ENCODE measurements around the gene MFAP5. TPM values are rescaled to one million over a fixed set of nuclear protein-coding genes. Genes with fewer than 3 reads are reported as not detected.

Gene MFAP5
- total RNA-seq, 1 experiment from 2014 or later, result not detected

GRCh38 chr12:8678661-8679111, 16.1 kb upstream of the MFAP5 start:
- no peak for DNase-seq (ENCODE audit: low spot score)
- in situ Hi-C loops (cut with HindIII; ENCODE audit: low sequenced_read_pairs), result no loop called here

GRCh38 chr12:8677362-8677761, 14.7 kb upstream of the MFAP5 start:
- in situ Hi-C loops (cut with HindIII; ENCODE audit: low sequenced_read_pairs), result no loop called here
- DNase-seq (ENCODE audit: low spot score), result no peak

- DNase-seq (ENCODE audit: low spot score), result no peak
- in situ Hi-C loops (cut with HindIII; ENCODE audit: low sequenced_read_pairs), result no loop called here
Observed at GRCh38 chr12:8676651-8677050, 14.0 kb upstream of the MFAP5 start.

GRCh38 chr12:8675591-8676036, 13.0 kb upstream of the MFAP5 start:
- in situ Hi-C loops (cut with HindIII; ENCODE audit: low sequenced_read_pairs), result no loop called here
- DNase-seq (ENCODE audit: low spot score), result no peak

- in situ Hi-C loops (cut with HindIII; ENCODE audit: low sequenced_read_pairs), result no loop called here
- DNase-seq (ENCODE audit: low spot score), result no peak
Observed at GRCh38 chr12:8672381-8672780, 9.8 kb upstream of the MFAP5 start.

- peak; percentile 93 for DNase-seq (ENCODE audit: low spot score)
- in situ Hi-C loops (cut with HindIII; ENCODE audit: low sequenced_read_pairs), result no loop called here
Observed at GRCh38 chr12:8668441-8668840, 5.8 kb upstream of the MFAP5 start.

- no peak for DNase-seq (ENCODE audit: low spot score)
- in situ Hi-C loops (cut with HindIII; ENCODE audit: low sequenced_read_pairs), result no loop called here
Observed at GRCh38 chr12:8667270-8667669, 4.6 kb upstream of the MFAP5 start.

GRCh38 chr12:8665759-8666158, 3.1 kb upstream of the MFAP5 start:
- in situ Hi-C loops (cut with HindIII; ENCODE audit: low sequenced_read_pairs), result no loop called here
- no peak for DNase-seq (ENCODE audit: low spot score)

- DNase-seq (ENCODE audit: low spot score), result peak; percentile 61
- in situ Hi-C loops (cut with HindIII; ENCODE audit: low sequenced_read_pairs), result no loop called here
Observed at GRCh38 chr12:8664228-8664913, 1.7 kb upstream of the MFAP5 start.

- DNase-seq (ENCODE audit: low spot score), result no peak
- in situ Hi-C loops (cut with HindIII; ENCODE audit: low sequenced_read_pairs), result no loop called here
Observed at GRCh38 chr12:8661751-8662150, 875 bp downstream of the MFAP5 start.

GRCh38 chr12:8661016-8661415, 1.6 kb downstream of the MFAP5 start:
- DNase-seq (ENCODE audit: low spot score), result no peak
- in situ Hi-C loops (cut with HindIII; ENCODE audit: low sequenced_read_pairs), result no loop called here

- in situ Hi-C loops (cut with HindIII; ENCODE audit: low sequenced_read_pairs), result no loop called here
- DNase-seq (ENCODE audit: low spot score), result no peak
Observed at GRCh38 chr12:8658346-8658745, 4.3 kb downstream of the MFAP5 start.

GRCh38 chr12:8655421-8655820, 7.2 kb downstream of the MFAP5 start:
- DNase-seq (ENCODE audit: low spot score), result no peak
- in situ Hi-C loops (cut with HindIII; ENCODE audit: low sequenced_read_pairs), result no loop called here

GRCh38 chr12:8648576-8649205, 13.9 kb downstream of the MFAP5 start:
- in situ Hi-C loops (cut with HindIII; ENCODE audit: low sequenced_read_pairs), result no loop called here
- no peak for DNase-seq (ENCODE audit: low spot score)

- DNase-seq (ENCODE audit: low spot score), result no peak
- in situ Hi-C loops (cut with HindIII; ENCODE audit: low sequenced_read_pairs), result no loop called here
Observed at GRCh38 chr12:8647968-8648367, 14.7 kb downstream of the MFAP5 start.

GRCh38 chr12:8644345-8645248, 18.0 kb downstream of the MFAP5 start:
- in situ Hi-C loops (cut with HindIII; ENCODE audit: low sequenced_read_pairs), result no loop called here
- no peak for DNase-seq (ENCODE audit: low spot score)

- in situ Hi-C loops (cut with HindIII; ENCODE audit: low sequenced_read_pairs), result no loop called here
Observed at GRCh38 chr12:8642775-8643174, 19.9 kb downstream of the MFAP5 start.

GRCh38 chr12:8639936-8640335, 22.7 kb downstream of the MFAP5 start:
- in situ Hi-C loops (cut with HindIII; ENCODE audit: low sequenced_read_pairs), result no loop called here
- no peak for DNase-seq (ENCODE audit: low spot score)

More at GRCh38 chr12:8642775-8643174, 19.9 kb downstream of the MFAP5 start:
- DNase-seq (ENCODE audit: low spot score), result no peak

- DNase-seq (ENCODE audit: low spot score), result no peak
- in situ Hi-C loops (cut with HindIII; ENCODE audit: low sequenced_read_pairs), result no loop called here
Observed at GRCh38 chr12:8638951-8639350, 23.7 kb downstream of the MFAP5 start.

- DNase-seq (ENCODE audit: low spot score), result peak; percentile 57
- in situ Hi-C loops (cut with HindIII; ENCODE audit: low sequenced_read_pairs), result no loop called here
Observed at GRCh38 chr12:8637666-8638065, 25.0 kb downstream of the MFAP5 start.
